ENCODE measurements around the gene JMJD8. TPM values are rescaled to one million over a fixed set of nuclear protein-coding genes. Genes with fewer than 3 reads are reported as not detected.

Gene JMJD8
- total RNA-seq, 1 experiment from 2014 or later = 73.9 TPM

- BruUV-seq (replicated peaks) = no TSS peak
- Histone ChIP-seq H3K9me3 (ENCODE audit: control insufficient read depth, insufficient read depth, low read depth, low read length) (no peaks in the 10 kb centered on the region), H3K4me3 (ENCODE audit: low read depth in 2 of 2, low read length in 2 of 2) (peak within 1 kb of the TSS; percentile 59 to 76), H3K27ac (ENCODE audit: low read length) (peak within 1 kb of the TSS; percentile 86), H3K27me3 (ENCODE audit: control insufficient read depth, insufficient read depth, low read length) (no peaks in the 10 kb centered on the region), H3K4me1 (ENCODE audit: control insufficient read depth, insufficient read depth, low read length) (peaks cover 25% of the 10 kb centered on the region), H3K36me3 (ENCODE audit: control insufficient read depth, insufficient read depth, low read length) (no peaks in the 10 kb centered on the region)
- CTCF ChIA-PET = interaction anchor here (0.6 to 1.1 kb wide), 2 partner anchors 36 to 265 kb away, joined by 4 read pairs; no protein-coding TSS in a partner anchor
- intact Hi-C loops (cut with micrococcal nuclease; ENCODE audit: unreplicated experiment) (no loop called here), in situ Hi-C loops (cut with HindIII; ENCODE audit: low pct_unique_long_range_greater_than_20kb, low sequenced_read_pairs) (no loop called here)
- ATAC-seq (peak; percentile 90), DNase-seq (ENCODE audit: low read depth, low spot score) (peak; percentile 89)
- POLR2A ChIA-PET = interaction anchor here (0.5 kb wide), 1 partner anchor 427 kb away, joined by 10 read pairs; no protein-coding TSS in a partner anchor
- peak; percentile 45; the same call in 1 of the 2 replicates for TF ChIP-seq TCF7L2 (IDR thresholded peaks at IDR 0.05; ENCODE audit: low read depth, low read length)
- TF ChIP-seq SIN3A (IDR thresholded peaks at IDR 0.05; ENCODE audit: borderline replicate concordance, insufficient read depth, low read depth, low read length) = peak; percentile 85; the same call in 1 of the 2 replicates
- peak; percentile 23; the same call in 1 of the 2 replicates for TF ChIP-seq POLR2AphosphoS5 (IDR thresholded peaks at IDR 0.05; ENCODE audit: low read depth, low read length)
- no peak for TF ChIP-seq CTCF (IDR thresholded peaks at IDR 0.05)
- TF ChIP-seq REST (IDR thresholded peaks at IDR 0.05; ENCODE audit: insufficient read depth in 1 of 2, low read depth in 2 of 2, low read length in 1 of 2) = peak in 1 of 2 experiments; percentile 59; a peak in 1 of 4 replicates
Observed at GRCh38 chr16:636206-637080, 47.7 kb downstream of the JMJD8 start, which contains the start of gene METTL26. METTL26 (minus strand) TSS chr16:636305; CDS start chr16:636290, 15 bp downstream.

GRCh38 chr16:635573-636205, 48.4 kb downstream of the JMJD8 start:
- Histone ChIP-seq H3K27ac (ENCODE audit: low read length) (peak overlapping the region; percentile 86), H3K4me3 (ENCODE audit: low read depth in 2 of 2, low read length in 2 of 2) (peak overlapping the region; percentile 59 to 76), H3K9me3 (ENCODE audit: control insufficient read depth, insufficient read depth, low read depth, low read length) (no peaks in the 10 kb centered on the region), H3K4me1 (ENCODE audit: control insufficient read depth, insufficient read depth, low read length) (peaks cover 31% of the 10 kb centered on the region), H3K27me3 (ENCODE audit: control insufficient read depth, insufficient read depth, low read length) (no peaks in the 10 kb centered on the region), H3K36me3 (ENCODE audit: control insufficient read depth, insufficient read depth, low read length) (no peaks in the 10 kb centered on the region)
- BruUV-seq (replicated peaks) = no TSS peak
- POLR2A ChIA-PET = no interaction called here
- CTCF ChIA-PET = interaction anchor here (1.1 kb wide), 1 partner anchor 35 kb away, joined by 4 read pairs; no protein-coding TSS in a partner anchor
- ATAC-seq (peak; percentile 12), DNase-seq (ENCODE audit: low read depth, low spot score) (no peak)
- TF ChIP-seq POLR2AphosphoS5 (IDR thresholded peaks at IDR 0.05; ENCODE audit: low read depth, low read length) = no peak
- no peak for TF ChIP-seq REST (IDR thresholded peaks at IDR 0.05; ENCODE audit: insufficient read depth in 1 of 2, low read depth in 2 of 2, low read length in 1 of 2)
- TF ChIP-seq SIN3A (IDR thresholded peaks at IDR 0.05; ENCODE audit: borderline replicate concordance, insufficient read depth, low read depth, low read length) = no peak
- TF ChIP-seq CTCF (IDR thresholded peaks at IDR 0.05) = no peak
- no peak; the same call in 1 of the 2 replicates for TF ChIP-seq TCF7L2 (IDR thresholded peaks at IDR 0.05; ENCODE audit: low read depth, low read length)
- in situ Hi-C loops (cut with HindIII; ENCODE audit: low pct_unique_long_range_greater_than_20kb, low sequenced_read_pairs) (no loop called here), intact Hi-C loops (cut with micrococcal nuclease; ENCODE audit: unreplicated experiment) (no loop called here)
